BJ (cell line): ENCODE measurements around the gene FOXJ1. TPM values are rescaled to one million over a fixed set of nuclear protein-coding genes. Genes with fewer than 3 reads are reported as not detected.

Experiments
- CTCF ChIA-PET: fragments of 350-600 bp; formaldehyde crosslinking; extraction: SDS; loops from one replicate; lab custom pipeline; 2021; ENCODE audit warnings: antibody characterized with exemption, inconsistent platforms; lab: Yijun Ruan, JAX
- POLR2A ChIA-PET: fragments of 300-600 bp; sonication (Branson Sonifier 250); formaldehyde crosslinking; extraction: SDS; loops from one replicate; lab custom pipeline; 2021; ENCODE audit warnings: antibody characterized with exemption; lab: Charles Lee
- DNase-seq: peaks from one replicate; pipeline ENCODE4 v3.0.0-alpha.2; 2011; ENCODE audit warnings: low read depth
- H3K27me3 ChIP-seq: 2 replicates; pipeline ENCODE4 v1.6.0; 2011; ENCODE audit warnings: low read length; ENCODE audit not compliant: control insufficient read depth, insufficient read depth
- H3K36me3 ChIP-seq: 2 replicates; pipeline ENCODE4 v1.5.1; 2011; ENCODE audit warnings: low read length; ENCODE audit not compliant: control insufficient read depth, insufficient read depth
- H3K4me3 ChIP-seq: 2 replicates; pipeline ENCODE4 v1.5.1; 2011; ENCODE audit warnings: low read depth, mild to moderate bottlenecking, control low read depth, low read length
- CTCF ChIP-seq: IDR thresholded peaks from 2 replicates; pipeline ENCODE4 v1.5.1; 2011; ENCODE audit warnings: low read depth, mild to moderate bottlenecking, control low read depth, inconsistent platforms, low read length, moderate library complexity; ENCODE audit not compliant: insufficient read depth
- polyA plus RNA-seq: library from polyadenylated mRNA; depleted of rRNA; stranded (reverse); fragments of >200 nt; gene quantifications from 2 replicates; pipeline ENCODE4 v1.2.3, GENCODE V29; 2011

The FOXJ1 gene
- polyA plus RNA-seq, 1 experiment = not detected

DNA sequence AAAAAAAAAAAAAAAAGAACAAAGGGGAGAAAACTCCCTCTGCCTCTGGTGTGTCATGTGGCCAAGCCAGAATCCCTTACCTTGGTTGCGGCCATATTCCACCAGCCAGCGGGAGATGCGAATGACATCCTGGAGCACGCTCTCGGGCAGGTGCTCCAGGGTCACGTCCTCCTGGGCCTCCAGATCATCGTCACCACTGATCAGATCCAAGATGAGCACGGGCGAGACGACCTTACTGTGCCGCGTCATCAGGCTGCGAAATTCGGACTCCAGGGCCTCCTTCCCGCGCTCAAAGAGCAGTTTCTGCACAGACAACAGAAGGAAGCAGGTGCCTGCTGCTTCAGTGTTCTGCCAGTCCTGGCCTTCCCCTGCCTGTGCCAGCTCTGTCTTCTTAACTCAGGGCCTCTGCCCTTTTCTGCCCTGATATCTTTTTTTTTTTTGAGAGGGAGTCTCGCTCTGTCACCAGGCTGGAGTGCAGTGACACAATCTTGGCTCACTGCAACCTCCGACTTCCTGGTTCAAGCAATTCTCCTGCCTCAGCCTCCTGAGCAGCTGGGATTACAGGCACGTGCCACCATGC, 43.2 kb downstream of the FOXJ1 start:
- ChIA-PET CTCF (no interaction called here), POLR2A (no interaction called here)
- no peak for TF ChIP-seq CTCF
- Histone ChIP-seq H3K4me3 (no peak overlapping the region), H3K27me3 (no peaks in the 10 kb centered on the region), H3K36me3 (peaks cover 38% of the 10 kb centered on the region)
- DNase-seq = no peak

DNA sequence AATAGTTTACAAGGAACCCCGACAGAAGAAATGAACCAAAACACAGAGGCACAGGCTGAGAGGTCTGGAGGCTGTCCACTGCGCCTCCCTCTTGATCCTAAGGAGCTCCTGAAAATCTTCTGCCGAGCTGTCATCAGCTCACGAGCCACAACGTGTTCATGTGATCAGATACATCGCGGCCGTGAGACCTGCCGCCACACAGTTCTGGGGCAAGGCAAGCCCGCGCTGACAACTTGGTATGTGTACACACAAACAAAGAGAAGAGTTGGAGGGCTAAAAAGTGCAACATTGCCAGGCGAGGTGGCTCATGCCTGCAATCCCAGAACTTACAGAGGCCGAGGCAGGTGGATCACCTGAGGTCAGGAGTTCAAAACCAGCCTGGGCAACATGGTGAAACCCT, 45.1 kb downstream of the FOXJ1 start:
- Histone ChIP-seq H3K4me3 (no peak overlapping the region), H3K36me3 (peaks cover 36% of the 10 kb centered on the region), H3K27me3 (no peaks in the 10 kb centered on the region)
- ChIA-PET CTCF (interaction anchor here (1.0 to 1.4 kb wide), 2 partner anchors 10 to 82 kb away, joined by 4 read pairs; no protein-coding TSS in a partner anchor), POLR2A (interaction anchor here (0.6 kb wide), 1 partner anchor 318 kb away, joined by 4 read pairs; no protein-coding TSS in a partner anchor)
- no peak for TF ChIP-seq CTCF
- DNase-seq = no peak

DNA sequence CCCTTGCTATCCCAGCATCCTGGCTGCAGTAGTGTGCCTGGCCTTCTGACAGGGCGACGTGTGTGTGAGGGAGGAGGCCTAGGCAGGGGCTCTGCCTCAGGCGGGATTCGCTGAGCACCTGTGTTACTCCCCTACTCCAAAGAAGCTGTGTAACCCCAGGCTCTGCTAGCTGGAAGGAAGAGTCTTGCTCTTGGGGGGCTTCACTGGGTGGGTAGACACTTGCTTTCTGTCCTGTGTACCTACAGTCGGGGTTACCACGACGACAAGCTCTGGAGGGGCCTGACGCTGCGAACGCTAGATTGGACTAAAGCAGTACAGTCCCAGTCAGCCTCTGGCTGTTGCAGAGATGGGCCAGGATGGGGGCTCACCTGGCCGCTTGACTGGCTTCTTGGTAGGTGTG, 47.0 kb downstream of the FOXJ1 start:
- CTCF ChIA-PET = interaction anchor here (1.1 kb wide), 1 partner anchor 9 kb away, joined by 4 read pairs; the partner anchor contains the start of gene EXOC7
- no peak for DNase-seq
- H3K36me3 ChIP-seq = peaks cover 42% of the 10 kb centered on the region

DNA sequence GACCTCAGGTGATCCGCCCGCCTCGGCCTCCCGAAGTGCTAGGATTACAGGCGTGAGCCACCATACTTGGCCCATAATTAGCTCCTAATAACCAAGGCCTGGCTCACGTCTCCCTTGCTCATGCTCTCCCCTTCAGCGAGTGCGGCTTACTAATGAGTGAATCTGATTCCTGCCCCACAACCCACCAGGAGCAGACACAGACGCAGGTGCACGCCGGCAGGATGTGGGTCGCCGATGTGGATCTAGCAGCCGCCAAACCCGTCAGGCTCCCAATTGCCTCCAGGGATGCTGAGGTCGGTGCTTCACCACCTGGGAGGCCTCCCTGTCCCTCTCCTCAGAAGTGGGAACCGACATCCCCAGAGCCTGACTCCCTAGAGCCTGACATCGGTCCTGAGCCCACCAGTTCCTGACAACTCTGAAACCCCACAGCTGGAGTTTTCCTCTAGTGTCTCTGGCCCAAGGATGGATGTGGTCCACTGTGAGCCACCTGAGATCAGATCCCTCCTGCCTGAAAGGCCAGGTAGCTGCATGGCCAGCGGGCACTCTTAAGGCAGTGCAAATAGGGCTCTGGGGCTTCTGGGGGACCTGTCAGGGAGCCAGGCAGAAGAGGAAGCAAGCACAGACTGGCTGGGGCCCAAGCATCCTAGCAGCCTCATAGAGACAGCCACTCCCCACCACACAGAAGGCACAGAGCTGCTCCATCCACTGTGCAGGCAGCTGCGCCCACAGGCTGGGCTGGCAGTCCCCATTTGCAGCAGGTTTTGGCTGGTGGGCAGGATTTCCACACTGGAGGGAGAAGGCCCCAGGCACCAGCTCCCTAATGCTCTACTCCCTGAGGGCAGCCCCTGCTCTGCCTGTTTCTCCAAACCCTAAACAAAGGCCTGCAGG, 48.3 kb downstream of the FOXJ1 start:
- Histone ChIP-seq H3K4me3 (no peak overlapping the region), H3K27me3 (no peaks in the 10 kb centered on the region), H3K36me3 (peaks cover 53% of the 10 kb centered on the region)
- CTCF ChIA-PET = interaction anchor here (0.8 to 1.3 kb wide), 3 partner anchors 11 to 292 kb away, joined by 3 to 4 read pairs (median 4); partner anchors contain the start of genes EXOC7 and SPHK1
- POLR2A ChIA-PET = no interaction called here
- TF ChIP-seq CTCF = no peak
- DNase-seq = no peak

More for the DNA sequence above, 47.0 kb downstream of the FOXJ1 start:
- Histone ChIP-seq H3K27me3 (no peaks in the 10 kb centered on the region), H3K4me3 (no peak overlapping the region)
- TF ChIP-seq CTCF = no peak
- POLR2A ChIA-PET = no interaction called here
